Measurements from ENCODE around the gene NUDT5. TPM values are rescaled to one million over a fixed set of nuclear protein-coding genes. Genes with fewer than 3 reads are reported as not detected.
A peak's percentile ranks its signal among the peaks of the same experiment; 100 is the strongest.

The NUDT5 gene
- total RNA-seq, 1 experiment from 2014 or later, result 119 TPM

- TF ChIP-seq ZNF281 (CRISPR knock-in tag; IDR thresholded peaks at IDR 0.05) (no peak), ESRRA (CRISPR knock-in tag; IDR thresholded peaks at IDR 0.05; ENCODE audit: borderline replicate concordance) (no peak), ZNF263 (CRISPR knock-in tag; IDR thresholded peaks at IDR 0.05; ENCODE audit: low read depth) (no peak), CREM (CRISPR knock-in tag; IDR thresholded peaks at IDR 0.05) (no peak), ZNF396 (CRISPR knock-in tag; IDR thresholded peaks at IDR 0.05; ENCODE audit: borderline replicate concordance) (no peak), CBFB (CRISPR knock-in tag; IDR thresholded peaks at IDR 0.05; ENCODE audit: low read depth) (no peak), EMX1 (CRISPR knock-in tag; IDR thresholded peaks at IDR 0.05) (no peak), IRF1 (CRISPR knock-in tag; IDR thresholded peaks at IDR 0.05) (no peak), NR3C1 (CRISPR knock-in tag; conservative IDR thresholded peaks at IDR 0.05; ENCODE audit: low read depth) (no peak)
- TF ChIP-seq, protein P1, sequence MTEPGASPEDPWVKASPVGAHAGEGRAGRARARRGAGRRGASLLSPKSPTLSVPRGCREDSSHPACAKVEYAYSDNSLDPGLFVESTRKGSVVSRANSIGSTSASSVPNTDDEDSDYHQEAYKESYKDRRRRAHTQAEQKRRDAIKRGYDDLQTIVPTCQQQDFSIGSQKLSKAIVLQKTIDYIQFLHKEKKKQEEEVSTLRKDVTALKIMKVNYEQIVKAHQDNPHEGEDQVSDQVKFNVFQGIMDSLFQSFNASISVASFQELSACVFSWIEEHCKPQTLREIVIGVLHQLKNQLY (CRISPR knock-in tag; IDR thresholded peaks at IDR 0.05), result no peak
- TF ChIP-seq, protein P2, sequence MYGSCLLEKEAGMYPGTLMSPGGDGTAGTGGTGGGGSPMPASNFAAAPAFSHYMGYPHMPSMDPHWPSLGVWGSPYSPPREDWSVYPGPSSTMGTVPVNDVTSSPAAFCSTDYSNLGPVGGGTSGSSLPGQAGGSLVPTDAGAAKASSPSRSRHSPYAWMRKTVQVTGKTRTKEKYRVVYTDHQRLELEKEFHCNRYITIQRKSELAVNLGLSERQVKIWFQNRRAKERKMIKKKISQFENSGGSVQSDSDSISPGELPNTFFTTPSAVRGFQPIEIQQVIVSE (CRISPR knock-in tag; IDR thresholded peaks at IDR 0.05; ENCODE audit: borderline replicate concordance), result no peak
- TF ChIP-seq, protein P3, sequence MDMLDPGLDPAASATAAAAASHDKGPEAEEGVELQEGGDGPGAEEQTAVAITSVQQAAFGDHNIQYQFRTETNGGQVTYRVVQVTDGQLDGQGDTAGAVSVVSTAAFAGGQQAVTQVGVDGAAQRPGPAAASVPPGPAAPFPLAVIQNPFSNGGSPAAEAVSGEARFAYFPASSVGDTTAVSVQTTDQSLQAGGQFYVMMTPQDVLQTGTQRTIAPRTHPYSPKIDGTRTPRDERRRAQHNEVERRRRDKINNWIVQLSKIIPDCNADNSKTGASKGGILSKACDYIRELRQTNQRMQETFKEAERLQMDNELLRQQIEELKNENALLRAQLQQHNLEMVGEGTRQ (CRISPR knock-in tag; IDR thresholded peaks at IDR 0.05), result no peak
Observed at GRCh38 chr10:12243864-12244620, 48.4 kb upstream of the NUDT5 start (continued).

DNA sequence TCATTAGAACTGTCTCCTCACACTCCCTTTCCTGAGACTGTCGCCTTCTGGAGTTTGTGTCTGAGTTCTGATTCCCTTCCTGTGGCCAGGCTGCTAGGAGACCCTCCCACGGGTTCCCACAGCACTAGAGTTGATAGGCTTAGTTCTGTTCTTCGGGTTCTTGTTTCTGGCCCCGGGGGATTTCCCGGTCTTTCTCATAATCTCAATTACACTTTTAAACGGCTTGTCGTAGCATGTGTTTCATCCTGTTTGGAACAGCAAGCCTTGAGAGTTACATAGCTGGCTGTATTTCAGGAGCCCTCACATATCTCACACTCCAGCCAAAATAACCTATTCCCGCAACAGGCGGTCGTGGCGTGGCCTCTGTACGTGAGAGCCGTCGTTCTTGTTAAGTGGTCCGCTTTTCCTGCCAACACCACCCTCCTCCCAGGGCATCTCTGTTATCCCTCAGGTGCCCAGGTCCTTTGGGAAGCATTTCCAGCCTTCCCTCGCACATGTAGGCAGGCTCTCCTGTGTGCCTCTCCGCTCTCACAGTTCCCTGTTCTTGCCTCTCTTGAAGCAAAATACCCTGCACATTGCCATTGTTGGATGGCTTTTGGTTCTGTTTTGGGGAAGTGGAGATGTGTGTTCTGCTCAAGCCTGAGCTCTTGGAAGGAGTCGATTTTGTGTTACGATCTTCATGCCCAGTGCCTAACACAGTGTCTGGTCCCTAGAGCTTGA is 46.3 kb upstream of the NUDT5 start:
- Mint-ChIP-seq H3K4me1 (no peaks in the 10 kb centered on the region), H3K27me3 (ENCODE audit: low read depth) (no peaks in the 10 kb centered on the region), H3K9me3 (no peaks in the 10 kb centered on the region), H3K36me3 (peaks cover 58% of the 10 kb centered on the region), H3K4me3 (no peak overlapping the region), H3K27ac (peak overlapping the region; percentile 13; the same call in 1 of the 2 replicates)
- CTCF ChIA-PET, result no interaction called here
- ATAC-seq, result no peak
- no peak for TF ChIP-seq SMAD3 (CRISPR knock-in tag; IDR thresholded peaks at IDR 0.05; ENCODE audit: borderline replicate concordance)
- POLR2A ChIA-PET, result no interaction called here
- no peak for DNase-seq (ENCODE audit: low spot score)

DNA sequence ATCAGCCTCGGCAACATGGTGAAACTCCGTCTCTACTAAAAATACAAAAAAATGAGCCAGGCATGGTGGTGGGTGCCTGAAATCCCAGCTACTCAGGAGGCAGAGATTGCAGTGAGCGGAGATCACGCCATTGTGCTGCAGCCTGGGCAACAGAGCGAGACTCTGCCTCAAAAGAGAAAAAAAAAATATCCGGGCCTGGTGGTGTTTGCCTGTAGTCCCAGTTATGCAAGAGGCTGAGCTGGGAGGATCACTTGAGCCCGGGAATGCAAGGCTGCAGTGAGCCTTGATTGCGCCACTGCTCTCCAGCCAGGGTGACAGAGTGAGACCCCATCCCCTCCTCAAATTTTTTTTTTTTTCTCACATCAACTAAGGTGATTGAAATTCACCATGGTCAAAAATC is 43.1 kb upstream of the NUDT5 start:
- Mint-ChIP-seq H3K4me3 (no peak overlapping the region), H3K4me1 (no peaks in the 10 kb centered on the region), H3K27me3 (ENCODE audit: low read depth) (no peaks in the 10 kb centered on the region), H3K27ac (no peak overlapping the region), H3K9me3 (no peaks in the 10 kb centered on the region), H3K36me3 (peaks cover 57% of the 10 kb centered on the region)
- TF ChIP-seq ZNF416 (CRISPR knock-in tag; IDR thresholded peaks at IDR 0.05) (no peak), CREB1 (CRISPR knock-in tag; IDR thresholded peaks at IDR 0.05) (no peak), SOX15 (CRISPR knock-in tag; IDR thresholded peaks at IDR 0.05) (no peak)
- TF ChIP-seq, protein P4, sequence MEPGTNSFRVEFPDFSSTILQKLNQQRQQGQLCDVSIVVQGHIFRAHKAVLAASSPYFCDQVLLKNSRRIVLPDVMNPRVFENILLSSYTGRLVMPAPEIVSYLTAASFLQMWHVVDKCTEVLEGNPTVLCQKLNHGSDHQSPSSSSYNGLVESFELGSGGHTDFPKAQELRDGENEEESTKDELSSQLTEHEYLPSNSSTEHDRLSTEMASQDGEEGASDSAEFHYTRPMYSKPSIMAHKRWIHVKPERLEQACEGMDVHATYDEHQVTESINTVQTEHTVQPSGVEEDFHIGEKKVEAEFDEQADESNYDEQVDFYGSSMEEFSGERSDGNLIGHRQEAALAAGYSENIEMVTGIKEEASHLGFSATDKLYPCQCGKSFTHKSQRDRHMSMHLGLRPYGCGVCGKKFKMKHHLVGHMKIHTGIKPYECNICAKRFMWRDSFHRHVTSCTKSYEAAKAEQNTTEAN (CRISPR knock-in tag; IDR thresholded peaks at IDR 0.05), result no peak
- TF ChIP-seq, protein P3 (CRISPR knock-in tag; IDR thresholded peaks at IDR 0.05), result no peak
- TF ChIP-seq, protein P5, sequence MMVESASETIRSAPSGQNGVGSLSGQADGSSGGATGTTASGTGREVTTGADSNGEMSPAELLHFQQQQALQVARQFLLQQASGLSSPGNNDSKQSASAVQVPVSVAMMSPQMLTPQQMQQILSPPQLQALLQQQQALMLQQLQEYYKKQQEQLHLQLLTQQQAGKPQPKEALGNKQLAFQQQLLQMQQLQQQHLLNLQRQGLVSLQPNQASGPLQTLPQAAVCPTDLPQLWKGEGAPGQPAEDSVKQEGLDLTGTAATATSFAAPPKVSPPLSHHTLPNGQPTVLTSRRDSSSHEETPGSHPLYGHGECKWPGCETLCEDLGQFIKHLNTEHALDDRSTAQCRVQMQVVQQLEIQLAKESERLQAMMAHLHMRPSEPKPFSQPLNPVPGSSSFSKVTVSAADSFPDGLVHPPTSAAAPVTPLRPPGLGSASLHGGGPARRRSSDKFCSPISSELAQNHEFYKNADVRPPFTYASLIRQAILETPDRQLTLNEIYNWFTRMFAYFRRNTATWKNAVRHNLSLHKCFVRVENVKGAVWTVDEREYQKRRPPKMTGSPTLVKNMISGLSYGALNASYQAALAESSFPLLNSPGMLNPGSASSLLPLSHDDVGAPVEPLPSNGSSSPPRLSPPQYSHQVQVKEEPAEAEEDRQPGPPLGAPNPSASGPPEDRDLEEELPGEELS (CRISPR knock-in tag; IDR thresholded peaks at IDR 0.05), result no peak
- POLR2A ChIA-PET, result interaction anchor here (0.7 kb wide), 1 partner anchor 359 kb away, joined by 3 read pairs; no protein-coding TSS in a partner anchor
- CTCF ChIA-PET, result no interaction called here
- DNase-seq (ENCODE audit: low spot score), result no peak
- ATAC-seq, result no peak
